Activated CD4-positive, alpha-beta T cell treated with anti-CD3 and anti-CD28 coated beads for 1 hour (primary cell): ENCODE data around the gene ANGEL2.

Source experiments
- DNase-seq: peaks from one replicate; pipeline ENCODE4 v3.0.0-alpha.2; 2020

Gene ANGEL2

GRCh38 chr1:212950243-212951125 is 65.2 kb downstream of the ANGEL2 start, which contains the start of gene VASH2:
Gene VASH2, plus strand, starts transcription at chr1:212950541. Its CDS starts 1,002 bp downstream, at chr1:212951543.
- peak; percentile 36 for DNase-seq

DNA sequence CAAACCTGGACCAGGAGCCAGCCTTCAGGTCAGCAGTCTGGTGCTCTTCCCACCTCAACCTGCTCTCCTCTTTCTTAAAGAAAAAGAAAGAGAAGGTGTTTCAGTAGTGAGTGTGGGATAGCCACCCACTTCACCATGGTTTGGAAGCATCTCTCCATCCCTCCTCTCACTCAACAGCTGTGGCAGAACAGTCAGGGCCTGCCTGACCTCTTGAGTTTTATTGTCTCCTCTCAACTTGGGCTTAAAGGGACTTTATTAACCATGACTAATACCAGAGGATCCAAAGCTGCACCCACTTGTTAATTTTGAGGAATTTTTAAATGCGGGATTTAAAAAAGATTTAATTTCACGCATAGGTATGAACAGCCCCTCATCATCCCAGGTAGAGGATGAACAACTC is 65.9 kb downstream of the ANGEL2 start:
- DNase-seq, result no peak

DNA sequence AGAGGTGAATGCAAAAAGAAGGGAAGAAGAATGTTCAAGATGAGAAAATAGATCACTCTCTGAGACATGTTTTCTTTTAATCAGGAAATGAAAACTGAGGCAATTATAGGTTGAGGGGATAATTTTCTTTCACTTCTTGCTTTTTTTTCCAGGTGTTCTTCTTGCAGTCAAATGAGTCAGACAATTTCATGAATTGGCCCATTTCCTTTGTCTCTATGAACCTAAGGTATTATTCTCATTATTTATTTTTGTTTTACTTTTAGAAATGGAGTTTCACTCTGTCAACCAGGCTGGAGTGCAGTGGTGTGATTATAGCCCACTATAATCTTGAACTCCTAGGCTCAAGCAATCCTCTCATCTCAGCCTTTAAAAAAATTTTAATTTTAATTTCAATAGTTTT is 68.8 kb downstream of the ANGEL2 start:
- DNase-seq, result no peak

DNA sequence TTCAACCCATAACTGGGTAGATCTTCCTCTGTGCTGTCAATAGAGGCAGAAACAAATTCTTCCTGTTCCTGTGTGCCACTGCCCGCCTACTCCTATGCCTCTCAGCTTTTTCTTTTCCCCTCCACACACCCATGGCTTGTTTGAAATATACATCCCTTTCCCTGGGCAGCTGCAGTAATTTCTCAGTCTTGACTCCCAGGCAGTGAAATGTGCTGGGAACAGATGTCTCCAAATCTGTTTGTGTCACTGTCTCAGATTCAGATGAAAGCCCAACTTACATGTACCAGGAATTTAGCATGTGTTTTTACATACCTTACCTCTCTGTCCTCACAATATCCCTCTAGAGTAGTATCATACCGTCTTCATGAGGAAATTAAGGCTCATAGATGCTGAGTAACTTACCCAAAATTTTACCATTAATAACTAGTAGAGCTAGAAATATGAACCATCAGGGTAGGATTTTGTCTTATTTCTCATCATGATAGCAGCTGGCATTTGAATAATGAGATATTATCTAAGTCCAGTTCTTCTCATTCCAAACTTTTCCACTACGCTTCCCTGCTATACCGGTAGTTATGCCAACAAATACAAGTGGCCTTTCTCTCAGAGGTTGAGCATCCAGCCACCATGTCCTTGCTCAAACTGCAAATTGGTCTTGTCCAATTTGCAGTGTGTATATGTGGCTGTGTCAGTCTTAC is 70.1 kb downstream of the ANGEL2 start:
- DNase-seq, result no peak

DNA sequence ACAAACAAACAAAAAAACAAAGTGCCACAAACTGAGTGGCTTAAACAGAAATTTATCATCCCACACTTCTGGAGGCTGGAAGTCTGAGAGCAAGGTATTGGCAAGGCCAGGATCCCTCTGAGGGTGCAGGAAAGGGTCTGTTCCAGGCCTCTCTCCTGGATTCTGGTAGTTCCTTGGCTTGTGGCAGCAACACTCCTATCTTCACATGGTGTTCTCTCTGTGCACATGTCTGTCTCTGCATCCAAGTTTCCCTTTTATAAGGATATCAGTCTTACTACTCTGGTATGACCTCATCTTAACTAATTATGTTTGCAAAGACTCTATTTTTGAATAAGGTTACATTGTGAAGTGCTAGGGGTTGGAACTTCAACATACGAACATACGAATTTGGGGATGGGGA is 70.6 kb downstream of the ANGEL2 start:
- DNase-seq, result no peak

DNA sequence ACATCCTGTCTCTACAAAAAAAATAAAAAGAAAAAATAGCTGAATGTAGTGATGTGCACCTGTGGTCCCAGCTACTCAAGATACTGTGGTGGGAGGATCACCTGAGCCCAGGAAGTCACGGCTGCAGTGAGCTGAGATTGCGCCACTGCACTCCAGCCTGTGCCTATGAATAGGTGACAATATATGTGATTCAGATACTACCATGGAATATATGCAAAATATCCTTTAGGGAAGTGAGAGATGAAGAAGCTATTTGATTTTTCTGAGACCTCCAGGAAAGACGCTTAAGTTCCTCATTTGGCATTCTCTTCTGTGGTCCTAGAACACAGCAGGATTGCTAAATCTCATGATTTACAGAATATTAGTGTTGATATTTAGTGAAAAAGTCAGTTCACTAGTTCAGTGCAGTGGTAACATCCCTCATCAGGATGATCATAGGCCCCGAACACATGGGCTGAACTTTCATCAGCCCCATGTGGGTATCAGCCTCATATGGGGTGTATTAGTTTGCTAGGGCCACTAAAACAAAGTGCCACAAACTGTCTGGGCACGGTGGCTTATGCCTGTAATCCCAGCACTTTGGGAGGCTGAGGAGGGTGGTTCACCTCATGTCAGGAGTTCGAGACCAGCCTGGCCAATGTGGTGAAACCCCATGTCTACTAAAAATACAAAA is 71.3 kb downstream of the ANGEL2 start:
- no peak for DNase-seq

GRCh38 chr1:212943393-212943710 is 72.3 kb downstream of the ANGEL2 start:
- DNase-seq, result no peak

- DNase-seq, result no peak
These were observed 72.8 kb downstream of the ANGEL2 start for GRCh38 chr1:212942679-212943392.
